B cell (primary cell): ENCODE measurements around the gene BPIFB2. TPM values are rescaled to one million over a fixed set of nuclear protein-coding genes. Genes with fewer than 3 reads are reported as not detected.

ENCODE experiments used
- ATAC-seq: fragments of 200-7000 bp; cut with Tn5 transposase; one replicate; pipeline ENCODE4 v1.10.0; 2021; ENCODE audit warnings: low read depth, mild to moderate bottlenecking, moderate number of reproducible peaks, moderate library complexity
- CTCF ChIA-PET: fragments of 350-600 bp; sonication (Branson Sonifier 250); formaldehyde crosslinking; loops from one replicate; lab custom pipeline; 2021; ENCODE audit warnings: antibody characterized with exemption, inconsistent platforms; lab: Charles Lee
- POLR2A ChIA-PET: fragments of 350-600 bp; sonication (Branson Sonifier 250); formaldehyde crosslinking; loops from one replicate; lab custom pipeline; 2021; ENCODE audit warnings: antibody characterized with exemption; lab: Charles Lee
- DNase-seq: peaks from one replicate; pipeline ENCODE4 v3.0.0; 2013
- H2AFZ ChIP-seq: 2 replicates; pipeline ENCODE4 v1.6.1; 2012; ENCODE audit warnings: mild to moderate bottlenecking, low read depth, low read length; ENCODE audit not compliant: insufficient read depth, poor library complexity, severe bottlenecking
- H3K27ac ChIP-seq, 2 donors: 1 replicate in 1 of 2; 2 replicates in 1 of 2; pipeline ENCODE4 v1.5.1; 2012 to 2013; ENCODE audit warnings: low read length in 2 of 2, mild to moderate bottlenecking in 2 of 2, moderate library complexity in 1 of 2
- H3K27me3 ChIP-seq, 4 experiments: fragments of 200-600 bp in 1 of 4; sonication (generic) in 1 of 4; replicated peaks in 1 of 4; 1 replicate in 2 of 4; 2 replicates in 2 of 4; pipeline versions ENCODE4 v1.6.1 to v1.7.0; 2013 to 2016; ENCODE audit warnings: low read length in 3 of 4, mild to moderate bottlenecking in 2 of 4, mixed read lengths in 1 of 4, moderate library complexity in 1 of 4; ENCODE audit not compliant: insufficient read depth in 4 of 4, control insufficient read depth in 3 of 4; ENCODE audit errors: control extremely low read depth in 1 of 4
- H3K36me3 ChIP-seq, 2 experiments: replicated peaks in 1 of 2; 1 replicate in 1 of 2; 2 replicates in 1 of 2; pipeline versions ENCODE4 v1.6.1 to v1.7.1; 2013; ENCODE audit warnings: low read length in 1 of 2; ENCODE audit not compliant: insufficient read depth in 2 of 2, control insufficient read depth in 1 of 2; ENCODE audit errors: control extremely low read depth in 1 of 2, extremely low read depth in 1 of 2
- H3K4me1 ChIP-seq, 2 donors: fragments of 200-600 bp in 1 of 2; sonication (generic) in 1 of 2; 1 replicate in 1 of 2; 2 replicates in 1 of 2; pipeline versions ENCODE4 v1.5.1 to v1.6.1; 2013 to 2017; ENCODE audit warnings: low read length in 2 of 2; ENCODE audit not compliant: control insufficient read depth in 2 of 2, insufficient read depth in 2 of 2
- H3K4me2 ChIP-seq: replicated peaks from 2 replicates; pipeline ENCODE3; 2012; ENCODE audit warnings: mild to moderate bottlenecking, low read depth, low read length; ENCODE audit not compliant: poor library complexity, severe bottlenecking
- H3K4me3 ChIP-seq, 5 experiments: fragments of 200-600 bp in 1 of 5; sonication (generic) in 1 of 5; 1 replicate in 3 of 5; 2 replicates in 2 of 5; pipeline versions ENCODE4 v1.5.1 to v1.7.0; 2011 to 2016; ENCODE audit warnings: low read length in 4 of 5, mild to moderate bottlenecking in 4 of 5, low read depth in 2 of 5, control low read depth in 1 of 5, moderate library complexity in 1 of 5; ENCODE audit not compliant: insufficient read depth in 1 of 5; ENCODE audit errors: control extremely low read depth in 1 of 5, extremely low read depth in 1 of 5
- H3K79me2 ChIP-seq: fragments of 200-600 bp; sonication (generic); one replicate; pipeline ENCODE4 v1.6.0; 2016; ENCODE audit warnings: low read length; ENCODE audit not compliant: control insufficient read depth, insufficient read depth
- H3K9ac ChIP-seq: fragments of 200-600 bp; sonication (generic); 2 replicates; pipeline ENCODE4 v1.6.1; 2017; ENCODE audit warnings: mild to moderate bottlenecking, low read length, moderate library complexity
- H3K9me3 ChIP-seq, 3 donors: one replicate each; pipeline versions ENCODE4 v1.6.1 to v1.7.1; 2013; ENCODE audit warnings: low read length in 2 of 3; ENCODE audit not compliant: control insufficient read depth in 2 of 3, insufficient read depth in 1 of 3; ENCODE audit errors: control extremely low read depth in 1 of 3
- H4K20me1 ChIP-seq: 2 replicates; pipeline ENCODE4 v1.6.0; 2012; ENCODE audit warnings: mild to moderate bottlenecking, low read length; ENCODE audit not compliant: insufficient read depth, control insufficient read depth, poor library complexity, severe bottlenecking
- H3K27ac Mint-ChIP-seq: one replicate; pipeline ENCODE4 v1.8.0; 2021; ENCODE audit warnings: mixed read lengths
- H3K27me3 Mint-ChIP-seq: one replicate; pipeline ENCODE4 v1.8.0; 2021; ENCODE audit warnings: mixed read lengths
- H3K4me1 Mint-ChIP-seq: one replicate; pipeline ENCODE4 v1.8.0; 2021; ENCODE audit warnings: mixed read lengths
- H3K4me3 Mint-ChIP-seq: one replicate; pipeline ENCODE4 v1.8.0; 2021; ENCODE audit warnings: mixed read lengths
- H3K9me3 Mint-ChIP-seq: one replicate; pipeline ENCODE4 v1.8.0; 2022; ENCODE audit warnings: mixed read lengths; ENCODE audit not compliant: insufficient read depth
- CTCF ChIP-seq: fragments of 200-600 bp; IDR thresholded peaks from one replicate; pipeline ENCODE4 v1.8.0; 2022; ENCODE audit warnings: antibody characterized with exemption, mild to moderate bottlenecking
- EZH2 ChIP-seq: IDR thresholded peaks from 2 replicates; pipeline ENCODE4 v1.6.1; 2012; ENCODE audit warnings: borderline replicate concordance, low read depth, mild to moderate bottlenecking, moderate library complexity, low read length; ENCODE audit not compliant: insufficient read depth, poor library complexity, severe bottlenecking
- WGBS: methylation state at CpG from one replicate; pipeline ENCODE4 v1.1.5; 2013; ENCODE audit warnings: missing lambda C conversion rate; ENCODE audit not compliant: insufficient coverage; 5-methylcytosine and 5-hydroxymethylcytosine counted together
- intact Hi-C: fragments of 100-400 bp; cut with micrococcal nuclease; formaldehyde crosslinking; loops from one replicate; pipeline ENCODE4 v1.10.0; 2022
- polyA plus RNA-seq: library from polyadenylated mRNA; depleted of rRNA; stranded (reverse); fragments of >200 nt; gene quantifications from 2 replicates; pipeline ENCODE4 v1.2.3, GENCODE V29; 2012
- total RNA-seq, 2 donors: library from RNA; stranded (reverse); fragments of 120-200 nt in 1 of 2; gene quantifications; 1 replicate in 1 of 2; 2 replicates in 1 of 2; pipeline versions ENCODE4 v1.2.3 to v1.2.4, GENCODE V29; 2013 to 2022

BPIFB2 gene
- total and polyA plus RNA-seq, 2 donors (not counting 1 experiment from before 2014, with no cell fraction given): not detected

GRCh38 chr20:33062825-33063149, 55.3 kb downstream of the BPIFB2 start:
- intact Hi-C loops: no loop called here
- Histone ChIP-seq H3K4me3 (no peak overlapping the region), H3K27ac (no peak overlapping the region), H3K79me2 (no peaks in the 10 kb centered on the region), H3K4me2 (no peak overlapping the region), H3K4me1 (no peaks in the 10 kb centered on the region), H4K20me1 (no peaks in the 10 kb centered on the region), H2AFZ (no peak overlapping the region), H3K36me3 (no peaks in the 10 kb centered on the region), H3K9ac (no peak overlapping the region), H3K27me3 (no peaks in the 10 kb centered on the region), H3K9me3 (no peaks in the 10 kb centered on the region)
- no peak overlapping the region for H3K4me3 Mint-ChIP-seq
- POLR2A ChIA-PET: no interaction called here
- DNase-seq (no peak), ATAC-seq (no peak)
- no peak overlapping the region for H3K27ac Mint-ChIP-seq
- WGBS: no CpG with 5 or more reads among the region's 1 CpG
- CTCF ChIA-PET: no interaction called here
- H3K4me1 Mint-ChIP-seq: no peaks in the 10 kb centered on the region
- H3K27me3 Mint-ChIP-seq: no peaks in the 10 kb centered on the region
- no peak for TF ChIP-seq EZH2
- TF ChIP-seq CTCF: no peak
- no peaks in the 10 kb centered on the region for H3K9me3 Mint-ChIP-seq

- Histone ChIP-seq H3K4me2 (no peak overlapping the region), H3K4me3 (no peak overlapping the region), H3K27ac (no peak overlapping the region), H2AFZ (no peak overlapping the region), H3K27me3 (no peaks in the 10 kb centered on the region), H3K9ac (no peak overlapping the region), H3K36me3 (no peaks in the 10 kb centered on the region), H3K9me3 (no peaks in the 10 kb centered on the region), H3K4me1 (no peaks in the 10 kb centered on the region), H4K20me1 (no peaks in the 10 kb centered on the region), H3K79me2 (no peaks in the 10 kb centered on the region)
- no peak overlapping the region for H3K4me3 Mint-ChIP-seq
- H3K9me3 Mint-ChIP-seq: no peaks in the 10 kb centered on the region
- ATAC-seq (no peak), DNase-seq (no peak)
- TF ChIP-seq CTCF: no peak
- TF ChIP-seq EZH2: no peak
- no peaks in the 10 kb centered on the region for H3K27me3 Mint-ChIP-seq
- CTCF ChIA-PET: no interaction called here
- WGBS: 95% methylated on average over 4 of the region's 6 CpGs
- POLR2A ChIA-PET: no interaction called here
- intact Hi-C loops: no loop called here
- no peaks in the 10 kb centered on the region for H3K4me1 Mint-ChIP-seq
- no peak overlapping the region for H3K27ac Mint-ChIP-seq
Observed at GRCh38 chr20:33063271-33063670, 55.8 kb downstream of the BPIFB2 start.
